ENCODE data around the gene EIF2D.

DNA sequence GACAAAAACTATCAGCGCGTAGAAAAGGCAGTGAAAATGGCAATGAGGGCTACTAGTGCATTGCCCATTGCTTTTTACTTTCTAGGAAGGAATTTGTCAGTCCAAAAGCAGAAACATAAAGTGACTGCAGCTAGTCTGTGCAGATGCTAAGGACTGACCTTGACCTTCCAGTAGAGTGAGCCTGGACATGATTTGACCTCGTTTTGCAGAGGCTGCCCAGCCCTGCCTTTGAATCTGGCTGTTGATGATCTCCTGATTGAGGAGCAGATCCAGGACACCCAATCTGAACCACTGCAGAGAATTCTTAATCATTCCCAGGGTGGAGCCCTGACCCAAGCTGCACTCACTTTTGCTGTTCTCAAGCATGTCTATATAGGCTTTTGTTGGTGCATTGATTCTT lies 44.7 kb upstream of the EIF2D start:
- TF ChIP-seq, protein P1, sequence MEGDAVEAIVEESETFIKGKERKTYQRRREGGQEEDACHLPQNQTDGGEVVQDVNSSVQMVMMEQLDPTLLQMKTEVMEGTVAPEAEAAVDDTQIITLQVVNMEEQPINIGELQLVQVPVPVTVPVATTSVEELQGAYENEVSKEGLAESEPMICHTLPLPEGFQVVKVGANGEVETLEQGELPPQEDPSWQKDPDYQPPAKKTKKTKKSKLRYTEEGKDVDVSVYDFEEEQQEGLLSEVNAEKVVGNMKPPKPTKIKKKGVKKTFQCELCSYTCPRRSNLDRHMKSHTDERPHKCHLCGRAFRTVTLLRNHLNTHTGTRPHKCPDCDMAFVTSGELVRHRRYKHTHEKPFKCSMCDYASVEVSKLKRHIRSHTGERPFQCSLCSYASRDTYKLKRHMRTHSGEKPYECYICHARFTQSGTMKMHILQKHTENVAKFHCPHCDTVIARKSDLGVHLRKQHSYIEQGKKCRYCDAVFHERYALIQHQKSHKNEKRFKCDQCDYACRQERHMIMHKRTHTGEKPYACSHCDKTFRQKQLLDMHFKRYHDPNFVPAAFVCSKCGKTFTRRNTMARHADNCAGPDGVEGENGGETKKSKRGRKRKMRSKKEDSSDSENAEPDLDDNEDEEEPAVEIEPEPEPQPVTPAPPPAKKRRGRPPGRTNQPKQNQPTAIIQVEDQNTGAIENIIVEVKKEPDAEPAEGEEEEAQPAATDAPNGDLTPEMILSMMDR (IDR thresholded peaks at IDR 0.05; ENCODE audit: insufficient read depth, low read length) = no peak
- TF ChIP-seq SPI1 (IDR thresholded peaks at IDR 0.05; ENCODE audit: borderline replicate concordance, low read depth) = no peak
